Measurements from ENCODE around the gene SEMA3F. TPM values are rescaled to one million over a fixed set of nuclear protein-coding genes. Genes with fewer than 3 reads are reported as not detected.

Gene SEMA3F
- polyA plus RNA-seq, 1 experiment: 14.7 TPM

DNA sequence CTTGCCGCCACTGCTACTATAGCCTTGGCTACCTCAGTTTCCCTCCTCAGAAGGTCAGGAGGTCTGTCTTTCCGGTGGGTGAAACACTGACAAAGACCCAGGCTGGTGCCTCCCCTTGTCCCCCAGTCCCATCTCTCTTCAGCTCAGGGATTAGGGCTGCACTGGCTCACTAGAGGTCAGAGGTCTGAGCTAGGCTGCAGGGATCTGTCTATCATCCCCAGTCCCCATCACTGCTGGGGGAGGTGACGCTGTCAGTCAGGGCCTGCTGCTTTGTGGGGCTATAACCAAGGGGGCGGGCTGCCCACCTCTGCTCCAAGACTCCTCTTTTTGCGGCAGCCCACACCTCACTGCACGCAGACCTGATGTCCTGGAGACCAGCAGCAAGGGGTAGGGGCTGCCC, 13.7 kb downstream of the SEMA3F start:
- no peak overlapping the region for H3K4me3 ChIP-seq (ENCODE audit: low read depth, low read length)

DNA sequence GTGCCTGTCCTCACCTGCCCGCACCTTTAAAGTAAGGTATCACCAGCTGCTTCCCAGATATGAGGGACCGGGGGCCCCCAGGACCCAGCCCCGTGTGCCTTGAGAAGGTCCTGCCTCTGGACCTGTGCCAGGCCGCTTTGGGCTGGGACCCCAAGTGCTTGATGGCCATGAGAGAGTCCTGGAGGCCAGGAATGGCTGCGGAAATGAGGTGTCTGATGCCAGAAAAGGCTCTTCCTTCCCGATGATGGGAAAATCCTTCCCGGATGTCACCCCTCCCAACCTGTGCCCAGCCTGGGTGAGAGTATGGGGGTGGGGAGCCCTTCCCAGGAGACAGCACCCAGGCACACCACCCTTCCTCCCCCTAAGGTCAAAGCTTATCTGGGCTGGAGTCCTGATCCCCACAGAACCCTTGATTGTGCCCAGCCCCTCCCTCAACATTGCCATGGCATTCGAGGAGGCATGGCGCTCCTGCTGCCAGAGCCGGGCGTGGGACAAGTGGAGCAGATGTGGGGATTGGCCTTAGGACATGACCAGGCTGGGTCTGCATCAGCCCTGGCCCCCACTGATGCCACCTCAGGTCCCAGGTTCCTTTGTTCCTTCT, 14.2 kb downstream of the SEMA3F start:
- no peak for DNase-seq (ENCODE audit: low read depth, low spot score)
- Histone ChIP-seq H3K9me3 (ENCODE audit: control insufficient read depth, insufficient read depth, low read length) (no peaks in the 10 kb centered on the region; the same call in 1 of the 2 replicates), H3K27me3 (ENCODE audit: control insufficient read depth, insufficient read depth, low read length) (no peaks in the 10 kb centered on the region), H3K4me3 (ENCODE audit: low read depth, low read length) (no peak overlapping the region), H3K27ac (ENCODE audit: low read depth, low read length) (peak overlapping the region; percentile 31)
- ChIA-PET POLR2A (no interaction called here), CTCF (interaction anchor here (1.1 kb wide), 1 partner anchor 77 kb away, joined by 3 read pairs; no protein-coding TSS in a partner anchor)
- TF ChIP-seq, protein P1, sequence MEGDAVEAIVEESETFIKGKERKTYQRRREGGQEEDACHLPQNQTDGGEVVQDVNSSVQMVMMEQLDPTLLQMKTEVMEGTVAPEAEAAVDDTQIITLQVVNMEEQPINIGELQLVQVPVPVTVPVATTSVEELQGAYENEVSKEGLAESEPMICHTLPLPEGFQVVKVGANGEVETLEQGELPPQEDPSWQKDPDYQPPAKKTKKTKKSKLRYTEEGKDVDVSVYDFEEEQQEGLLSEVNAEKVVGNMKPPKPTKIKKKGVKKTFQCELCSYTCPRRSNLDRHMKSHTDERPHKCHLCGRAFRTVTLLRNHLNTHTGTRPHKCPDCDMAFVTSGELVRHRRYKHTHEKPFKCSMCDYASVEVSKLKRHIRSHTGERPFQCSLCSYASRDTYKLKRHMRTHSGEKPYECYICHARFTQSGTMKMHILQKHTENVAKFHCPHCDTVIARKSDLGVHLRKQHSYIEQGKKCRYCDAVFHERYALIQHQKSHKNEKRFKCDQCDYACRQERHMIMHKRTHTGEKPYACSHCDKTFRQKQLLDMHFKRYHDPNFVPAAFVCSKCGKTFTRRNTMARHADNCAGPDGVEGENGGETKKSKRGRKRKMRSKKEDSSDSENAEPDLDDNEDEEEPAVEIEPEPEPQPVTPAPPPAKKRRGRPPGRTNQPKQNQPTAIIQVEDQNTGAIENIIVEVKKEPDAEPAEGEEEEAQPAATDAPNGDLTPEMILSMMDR (IDR thresholded peaks at IDR 0.05; ENCODE audit: low read depth, low read length): no peak

More for the DNA sequence above, 13.7 kb downstream of the SEMA3F start:
- H3K9me3 ChIP-seq (ENCODE audit: control insufficient read depth, insufficient read depth, low read length): no peaks in the 10 kb centered on the region; the same call in 1 of the 2 replicates
- no peak overlapping the region for H3K27ac ChIP-seq (ENCODE audit: low read depth, low read length)
- ChIA-PET CTCF (no interaction called here), POLR2A (no interaction called here)
- H3K27me3 ChIP-seq (ENCODE audit: control insufficient read depth, insufficient read depth, low read length): no peaks in the 10 kb centered on the region
- no peak for DNase-seq (ENCODE audit: low read depth, low spot score)
- TF ChIP-seq, protein P1 (IDR thresholded peaks at IDR 0.05; ENCODE audit: low read depth, low read length): no peak

DNA sequence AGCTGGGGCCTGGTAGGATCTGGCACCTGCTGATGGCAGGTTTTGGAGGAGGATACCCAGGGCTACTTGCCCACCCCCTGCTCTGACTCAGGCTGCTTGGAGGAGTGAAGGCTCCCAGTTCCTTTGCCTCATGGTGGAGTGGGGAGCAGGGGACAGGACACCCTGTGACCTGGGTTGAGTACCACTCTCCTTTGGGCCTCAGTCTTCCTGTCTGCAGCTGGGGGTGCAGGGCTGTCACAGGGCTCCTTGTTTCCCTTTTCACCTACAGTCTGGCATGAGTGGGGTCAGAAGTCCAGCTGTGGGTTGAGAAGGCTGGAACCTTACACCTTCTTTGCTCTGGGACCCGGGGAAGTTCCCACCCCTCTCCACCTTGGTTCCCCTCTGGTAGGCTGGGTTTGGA, 14.7 kb downstream of the SEMA3F start:
- no peaks in the 10 kb centered on the region for H3K27me3 ChIP-seq (ENCODE audit: control insufficient read depth, insufficient read depth, low read length)
- H3K27ac ChIP-seq (ENCODE audit: low read depth, low read length): peak overlapping the region; percentile 31
- no peaks in the 10 kb centered on the region; the same call in 1 of the 2 replicates for H3K9me3 ChIP-seq (ENCODE audit: control insufficient read depth, insufficient read depth, low read length)
- TF ChIP-seq, protein P1 (IDR thresholded peaks at IDR 0.05; ENCODE audit: low read depth, low read length): no peak
- CTCF ChIA-PET: interaction anchor here (1.1 kb wide), 1 partner anchor 77 kb away, joined by 3 read pairs; no protein-coding TSS in a partner anchor
- no peak for DNase-seq (ENCODE audit: low read depth, low spot score)
- POLR2A ChIA-PET: no interaction called here
- H3K4me3 ChIP-seq (ENCODE audit: low read depth, low read length): no peak overlapping the region

DNA sequence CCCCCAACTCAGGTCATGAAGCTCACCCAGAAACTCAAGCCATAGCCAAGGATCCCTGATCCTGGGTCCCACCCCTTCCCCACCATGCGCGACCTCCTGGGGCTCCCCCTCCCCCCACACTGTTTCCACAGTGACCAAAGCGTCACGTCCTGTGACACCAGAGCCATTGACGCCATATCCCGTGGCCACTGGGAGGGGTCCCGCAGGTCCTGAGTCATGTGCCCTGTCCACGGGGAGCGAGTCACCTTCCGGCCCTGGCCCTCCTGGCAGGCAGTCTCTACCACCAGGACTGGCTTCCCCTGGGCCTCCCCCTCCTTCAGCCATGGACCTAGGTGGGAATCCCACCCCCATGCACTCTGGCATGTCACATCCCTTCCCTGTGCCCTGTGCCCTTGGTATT, 15.6 kb downstream of the SEMA3F start:
- DNase-seq (ENCODE audit: low read depth, low spot score): peak; percentile 26
- ChIA-PET POLR2A (no interaction called here), CTCF (no interaction called here)
- Histone ChIP-seq H3K4me3 (ENCODE audit: low read depth, low read length) (no peak overlapping the region), H3K27me3 (ENCODE audit: control insufficient read depth, insufficient read depth, low read length) (no peaks in the 10 kb centered on the region), H3K9me3 (ENCODE audit: control insufficient read depth, insufficient read depth, low read length) (no peaks in the 10 kb centered on the region; the same call in 1 of the 2 replicates), H3K27ac (ENCODE audit: low read depth, low read length) (peak overlapping the region; percentile 21)
- TF ChIP-seq, protein P1 (IDR thresholded peaks at IDR 0.05; ENCODE audit: low read depth, low read length): no peak

DNA sequence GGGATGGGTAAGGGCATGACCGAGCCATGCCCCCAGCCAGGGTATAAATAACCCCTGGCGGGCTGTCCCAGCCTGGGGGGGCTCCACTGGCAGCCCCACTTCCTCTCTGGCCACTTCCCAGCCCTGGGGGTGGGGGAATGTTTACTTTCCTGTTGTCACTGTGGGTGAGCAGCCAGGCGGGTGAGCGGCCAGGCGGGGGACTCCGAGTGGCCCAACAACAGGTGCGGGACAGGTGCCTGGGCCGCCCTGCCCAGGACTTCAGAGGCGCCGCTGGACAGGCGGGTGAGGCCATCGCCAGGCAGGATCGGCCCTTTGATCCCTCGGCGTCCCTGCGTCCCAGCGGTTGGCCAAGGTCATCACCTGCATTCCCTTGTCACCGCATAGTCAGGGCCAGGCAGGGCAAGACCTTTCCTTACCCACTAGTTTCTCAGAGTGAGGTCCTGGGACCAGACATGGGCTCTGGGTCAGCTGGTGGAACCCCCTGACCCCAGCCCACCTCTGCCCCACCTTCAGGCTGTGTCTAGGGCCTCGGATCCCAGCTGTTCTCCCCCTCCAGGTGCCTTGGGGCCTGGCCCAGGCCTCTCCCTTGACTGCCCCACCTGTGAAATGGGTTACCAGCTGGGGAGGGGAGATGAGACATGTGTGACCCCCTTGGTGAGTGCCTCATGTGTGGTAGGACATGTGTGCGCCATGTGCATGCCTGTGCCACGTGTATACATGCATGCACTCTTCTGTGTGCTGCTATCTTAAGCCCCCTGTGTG, 16.6 kb downstream of the SEMA3F start:
- H3K9me3 ChIP-seq (ENCODE audit: control insufficient read depth, insufficient read depth, low read length): no peaks in the 10 kb centered on the region; the same call in 1 of the 2 replicates
- DNase-seq (ENCODE audit: low read depth, low spot score): no peak
- ChIA-PET CTCF (interaction anchor here (1.2 kb wide), 1 partner anchor 49 kb away, joined by 3 read pairs; no protein-coding TSS in a partner anchor), POLR2A (no interaction called here)
- no peaks in the 10 kb centered on the region for H3K27me3 ChIP-seq (ENCODE audit: control insufficient read depth, insufficient read depth, low read length)
- TF ChIP-seq, protein P1 (IDR thresholded peaks at IDR 0.05; ENCODE audit: low read depth, low read length): no peak
- H3K4me3 ChIP-seq (ENCODE audit: low read depth, low read length): no peak overlapping the region
- H3K27ac ChIP-seq (ENCODE audit: low read depth, low read length): no peak overlapping the region

Measured in AG04450 (cell line).